B cell (primary cell): ENCODE results near the gene MID1IP1. TPM values are rescaled to one million over a fixed set of nuclear protein-coding genes. Genes with fewer than 3 reads are reported as not detected.

Experiments
- ATAC-seq: fragments of 200-7000 bp; cut with Tn5 transposase; one replicate; pipeline ENCODE4 v1.10.0; 2021; ENCODE audit warnings: low read depth, mild to moderate bottlenecking, moderate number of reproducible peaks, moderate library complexity
- CTCF ChIA-PET: fragments of 350-600 bp; sonication (Branson Sonifier 250); formaldehyde crosslinking; loops from one replicate; lab custom pipeline; 2021; ENCODE audit warnings: antibody characterized with exemption, inconsistent platforms; lab: Charles Lee
- POLR2A ChIA-PET: fragments of 350-600 bp; sonication (Branson Sonifier 250); formaldehyde crosslinking; loops from one replicate; lab custom pipeline; 2021; ENCODE audit warnings: antibody characterized with exemption; lab: Charles Lee
- DNase-seq: peaks from one replicate; pipeline ENCODE4 v3.0.0; 2013
- H2AFZ ChIP-seq: 2 replicates; pipeline ENCODE4 v1.6.1; 2012; ENCODE audit warnings: mild to moderate bottlenecking, low read depth, low read length; ENCODE audit not compliant: insufficient read depth, poor library complexity, severe bottlenecking
- H3K27ac ChIP-seq, 2 donors: 1 replicate in 1 of 2; 2 replicates in 1 of 2; pipeline ENCODE4 v1.5.1; 2012 to 2013; ENCODE audit warnings: low read length in 2 of 2, mild to moderate bottlenecking in 2 of 2, moderate library complexity in 1 of 2
- H3K27me3 ChIP-seq, 4 experiments: fragments of 200-600 bp in 1 of 4; sonication (generic) in 1 of 4; replicated peaks in 1 of 4; 1 replicate in 2 of 4; 2 replicates in 2 of 4; pipeline versions ENCODE4 v1.6.1 to v1.7.0; 2013 to 2016; ENCODE audit warnings: low read length in 3 of 4, mild to moderate bottlenecking in 2 of 4, mixed read lengths in 1 of 4, moderate library complexity in 1 of 4; ENCODE audit not compliant: insufficient read depth in 4 of 4, control insufficient read depth in 3 of 4; ENCODE audit errors: control extremely low read depth in 1 of 4
- H3K36me3 ChIP-seq, 2 experiments: replicated peaks in 1 of 2; 1 replicate in 1 of 2; 2 replicates in 1 of 2; pipeline versions ENCODE4 v1.6.1 to v1.7.1; 2013; ENCODE audit warnings: low read length in 1 of 2; ENCODE audit not compliant: insufficient read depth in 2 of 2, control insufficient read depth in 1 of 2; ENCODE audit errors: control extremely low read depth in 1 of 2, extremely low read depth in 1 of 2
- H3K4me1 ChIP-seq, 2 donors: fragments of 200-600 bp in 1 of 2; sonication (generic) in 1 of 2; 1 replicate in 1 of 2; 2 replicates in 1 of 2; pipeline versions ENCODE4 v1.5.1 to v1.6.1; 2013 to 2017; ENCODE audit warnings: low read length in 2 of 2; ENCODE audit not compliant: control insufficient read depth in 2 of 2, insufficient read depth in 2 of 2
- H3K4me2 ChIP-seq: replicated peaks from 2 replicates; pipeline ENCODE3; 2012; ENCODE audit warnings: mild to moderate bottlenecking, low read depth, low read length; ENCODE audit not compliant: poor library complexity, severe bottlenecking
- H3K4me3 ChIP-seq, 5 experiments: fragments of 200-600 bp in 1 of 5; sonication (generic) in 1 of 5; 1 replicate in 3 of 5; 2 replicates in 2 of 5; pipeline versions ENCODE4 v1.5.1 to v1.7.0; 2011 to 2016; ENCODE audit warnings: low read length in 4 of 5, mild to moderate bottlenecking in 4 of 5, low read depth in 2 of 5, control low read depth in 1 of 5, moderate library complexity in 1 of 5; ENCODE audit not compliant: insufficient read depth in 1 of 5; ENCODE audit errors: control extremely low read depth in 1 of 5, extremely low read depth in 1 of 5
- H3K79me2 ChIP-seq: fragments of 200-600 bp; sonication (generic); one replicate; pipeline ENCODE4 v1.6.0; 2016; ENCODE audit warnings: low read length; ENCODE audit not compliant: control insufficient read depth, insufficient read depth
- H3K9ac ChIP-seq: fragments of 200-600 bp; sonication (generic); 2 replicates; pipeline ENCODE4 v1.6.1; 2017; ENCODE audit warnings: mild to moderate bottlenecking, low read length, moderate library complexity
- H3K9me3 ChIP-seq, 3 donors: one replicate each; pipeline versions ENCODE4 v1.6.1 to v1.7.1; 2013; ENCODE audit warnings: low read length in 2 of 3; ENCODE audit not compliant: control insufficient read depth in 2 of 3, insufficient read depth in 1 of 3; ENCODE audit errors: control extremely low read depth in 1 of 3
- H4K20me1 ChIP-seq: 2 replicates; pipeline ENCODE4 v1.6.0; 2012; ENCODE audit warnings: mild to moderate bottlenecking, low read length; ENCODE audit not compliant: insufficient read depth, control insufficient read depth, poor library complexity, severe bottlenecking
- H3K27ac Mint-ChIP-seq: one replicate; pipeline ENCODE4 v1.8.0; 2021; ENCODE audit warnings: mixed read lengths
- H3K27me3 Mint-ChIP-seq: one replicate; pipeline ENCODE4 v1.8.0; 2021; ENCODE audit warnings: mixed read lengths
- H3K4me1 Mint-ChIP-seq: one replicate; pipeline ENCODE4 v1.8.0; 2021; ENCODE audit warnings: mixed read lengths
- H3K4me3 Mint-ChIP-seq: one replicate; pipeline ENCODE4 v1.8.0; 2021; ENCODE audit warnings: mixed read lengths
- H3K9me3 Mint-ChIP-seq: one replicate; pipeline ENCODE4 v1.8.0; 2022; ENCODE audit warnings: mixed read lengths; ENCODE audit not compliant: insufficient read depth
- CTCF ChIP-seq: fragments of 200-600 bp; IDR thresholded peaks from one replicate; pipeline ENCODE4 v1.8.0; 2022; ENCODE audit warnings: antibody characterized with exemption, mild to moderate bottlenecking
- EZH2 ChIP-seq: IDR thresholded peaks from 2 replicates; pipeline ENCODE4 v1.6.1; 2012; ENCODE audit warnings: borderline replicate concordance, low read depth, mild to moderate bottlenecking, moderate library complexity, low read length; ENCODE audit not compliant: insufficient read depth, poor library complexity, severe bottlenecking
- WGBS: methylation state at CpG from one replicate; pipeline ENCODE4 v1.1.5; 2013; ENCODE audit warnings: missing lambda C conversion rate; ENCODE audit not compliant: insufficient coverage; 5-methylcytosine and 5-hydroxymethylcytosine counted together
- intact Hi-C: fragments of 100-400 bp; cut with micrococcal nuclease; formaldehyde crosslinking; loops from one replicate; pipeline ENCODE4 v1.10.0; 2022
- polyA plus RNA-seq: library from polyadenylated mRNA; depleted of rRNA; stranded (reverse); fragments of >200 nt; gene quantifications from 2 replicates; pipeline ENCODE4 v1.2.3, GENCODE V29; 2012
- total RNA-seq, 2 donors: library from RNA; stranded (reverse); fragments of 120-200 nt in 1 of 2; gene quantifications; 1 replicate in 1 of 2; 2 replicates in 1 of 2; pipeline versions ENCODE4 v1.2.3 to v1.2.4, GENCODE V29; 2013 to 2022

Gene MID1IP1
- total and polyA plus RNA-seq, 2 donors (not counting 1 experiment from before 2014, with no cell fraction given): 28.2 to 46.2 TPM

DNA sequence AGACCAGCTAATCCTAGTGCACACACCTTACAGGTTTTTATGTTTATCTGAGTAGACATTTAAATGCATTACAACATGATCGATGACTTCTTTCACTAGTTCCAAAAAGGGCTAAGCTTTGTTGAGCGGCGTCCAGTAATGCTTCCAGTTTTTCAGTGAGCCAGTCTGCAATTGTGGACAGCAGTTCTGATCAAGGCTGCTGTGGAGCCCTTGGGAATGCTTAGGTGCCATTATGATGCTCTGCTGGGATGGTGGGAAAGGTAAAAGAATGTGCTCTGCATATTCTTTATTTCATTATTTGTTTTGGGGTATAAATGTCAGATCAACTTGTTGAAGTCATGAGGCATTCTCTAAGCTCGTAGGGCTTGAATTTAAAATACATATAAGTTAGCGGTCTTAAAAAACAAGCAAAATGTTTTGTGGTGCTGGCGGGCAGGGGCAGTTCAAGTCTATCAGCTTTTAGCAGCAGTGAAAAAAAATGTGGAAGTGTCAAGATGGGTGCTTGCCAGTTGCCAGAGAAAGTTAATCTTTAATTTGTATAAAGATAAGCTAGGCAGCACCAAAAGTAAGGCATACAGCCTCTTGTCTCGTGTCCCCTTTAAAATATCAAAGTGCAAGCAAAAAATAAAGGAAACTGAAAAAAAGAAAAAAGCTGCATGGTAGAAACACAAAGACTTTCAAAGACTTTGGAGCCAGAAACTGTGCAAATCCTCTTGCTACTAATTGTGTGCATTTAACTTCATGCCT lies 5.8 kb downstream of the MID1IP1 start:
- H3K27ac ChIP-seq: peak overlapping the region in 1 of 2 donors; percentile 78
- TF ChIP-seq CTCF (no peak), EZH2 (no peak)
- H3K9ac ChIP-seq: no peak overlapping the region
- H3K9me3 Mint-ChIP-seq: no peaks in the 10 kb centered on the region
- H3K4me3 Mint-ChIP-seq: peak overlapping the region; percentile 70
- no peaks in the 10 kb centered on the region for H3K36me3 ChIP-seq
- CTCF ChIA-PET: interaction anchor here (1.2 to 3.3 kb wide), 3 partner anchors 72 to 344 kb away, joined by 3 to 15 read pairs (median 3); no protein-coding TSS in a partner anchor
- H4K20me1 ChIP-seq: no peaks in the 10 kb centered on the region
- H3K4me3 ChIP-seq: peak overlapping the region in 1 of 5 experiments; percentile 57
- H3K4me2 ChIP-seq: peak overlapping the region; percentile 78
- intact Hi-C loops: loop anchor here (10.0 kb wide), 1 partner anchor 1368 kb away; no protein-coding TSS in a partner anchor
- no peak for ATAC-seq
- H3K27ac Mint-ChIP-seq: peak overlapping the region; percentile 20
- peaks cover 15% of the 10 kb centered on the region for H3K79me2 ChIP-seq
- H2AFZ ChIP-seq: no peak overlapping the region
- no peaks in the 10 kb centered on the region for H3K27me3 Mint-ChIP-seq
- no peak for DNase-seq
- no peaks in the 10 kb centered on the region for H3K9me3 ChIP-seq
- POLR2A ChIA-PET: interaction anchor here (4.2 kb wide), 1 partner anchor 73 kb away, joined by 41 read pairs; no protein-coding TSS in a partner anchor
- peaks cover 43% of the 10 kb centered on the region for H3K4me1 Mint-ChIP-seq
- peaks cover 27 to 30% of the 10 kb centered on the region in 2 donors for H3K4me1 ChIP-seq
- no peaks in the 10 kb centered on the region for H3K27me3 ChIP-seq
- WGBS: 65% methylated on average over 2 of the region's 7 CpGs

- Histone ChIP-seq H2AFZ (no peak overlapping the region), H3K4me1 (peaks cover 23 to 26% of the 10 kb centered on the region in 2 donors), H3K4me2 (peak overlapping the region; percentile 78), H3K27me3 (no peaks in the 10 kb centered on the region), H3K27ac (no peak overlapping the region), H3K79me2 (peaks cover 15% of the 10 kb centered on the region), H4K20me1 (no peaks in the 10 kb centered on the region), H3K4me3 (no peak overlapping the region), H3K9ac (no peak overlapping the region), H3K9me3 (no peaks in the 10 kb centered on the region), H3K36me3 (no peaks in the 10 kb centered on the region)
- no peak for TF ChIP-seq CTCF
- no peak for TF ChIP-seq EZH2
- H3K4me1 Mint-ChIP-seq: peaks cover 41% of the 10 kb centered on the region
- no peaks in the 10 kb centered on the region for H3K9me3 Mint-ChIP-seq
- intact Hi-C loops: loop anchor here (10.0 kb wide), 1 partner anchor 1367 kb away; no protein-coding TSS in a partner anchor
- DNase-seq: no peak
- CTCF ChIA-PET: interaction anchor here (1.3 to 3.3 kb wide), 2 partner anchors 72 to 344 kb away, joined by 3 to 15 read pairs; no protein-coding TSS in a partner anchor
- no peak for ATAC-seq
- POLR2A ChIA-PET: no interaction called here
- no peak overlapping the region for H3K4me3 Mint-ChIP-seq
- no peak overlapping the region for H3K27ac Mint-ChIP-seq
- H3K27me3 Mint-ChIP-seq: no peaks in the 10 kb centered on the region
Measured at GRCh38 chrX:38807873-38808272, 6.6 kb downstream of the MID1IP1 start.
